ENCODE measurements around the gene HS6ST1. TPM values are rescaled to one million over a fixed set of nuclear protein-coding genes. Genes with fewer than 3 reads are reported as not detected.

The HS6ST1 gene
- polyA plus RNA-seq, 1 donor (not counting 4 experiments of a cell fraction or from before 2014, with no cell fraction given): 6.3 TPM

DNA sequence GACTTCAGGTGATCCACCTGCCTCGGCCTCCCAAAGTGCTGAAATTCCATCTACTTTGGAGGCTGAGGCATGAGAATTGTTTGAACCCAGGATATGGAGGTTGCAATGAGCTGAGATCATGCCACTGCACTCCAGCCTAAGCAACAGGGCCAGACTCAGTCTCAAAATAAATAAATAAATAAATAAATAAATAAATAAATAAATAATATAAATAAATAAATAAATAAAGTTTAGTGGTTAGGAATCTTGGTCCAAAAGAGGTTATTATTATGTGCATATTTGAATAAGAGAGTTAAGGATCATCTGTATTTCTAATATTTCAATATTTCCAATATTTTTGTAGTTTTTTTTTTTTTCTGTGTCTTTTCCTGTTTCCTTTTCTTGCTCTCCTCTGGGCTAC, 90.8 kb downstream of the HS6ST1 start:
- no peaks in the 10 kb centered on the region for H3K79me2 ChIP-seq (ENCODE audit: control insufficient read depth, insufficient read depth, low read length)
- peaks cover 2% of the 10 kb centered on the region for H3K27me3 ChIP-seq (ENCODE audit: control insufficient read depth, extremely low read depth, insufficient read depth, low read length)
- dilution Hi-C loops (cut with MboI; ENCODE audit: extremely low pct_ligation_motif_present, low sequenced_read_pairs): no loop called here
- no peak for FAIRE-seq
- DNase-seq (ENCODE audit: low read depth, low spot score): no peak
- TF ChIP-seq, protein P1, sequence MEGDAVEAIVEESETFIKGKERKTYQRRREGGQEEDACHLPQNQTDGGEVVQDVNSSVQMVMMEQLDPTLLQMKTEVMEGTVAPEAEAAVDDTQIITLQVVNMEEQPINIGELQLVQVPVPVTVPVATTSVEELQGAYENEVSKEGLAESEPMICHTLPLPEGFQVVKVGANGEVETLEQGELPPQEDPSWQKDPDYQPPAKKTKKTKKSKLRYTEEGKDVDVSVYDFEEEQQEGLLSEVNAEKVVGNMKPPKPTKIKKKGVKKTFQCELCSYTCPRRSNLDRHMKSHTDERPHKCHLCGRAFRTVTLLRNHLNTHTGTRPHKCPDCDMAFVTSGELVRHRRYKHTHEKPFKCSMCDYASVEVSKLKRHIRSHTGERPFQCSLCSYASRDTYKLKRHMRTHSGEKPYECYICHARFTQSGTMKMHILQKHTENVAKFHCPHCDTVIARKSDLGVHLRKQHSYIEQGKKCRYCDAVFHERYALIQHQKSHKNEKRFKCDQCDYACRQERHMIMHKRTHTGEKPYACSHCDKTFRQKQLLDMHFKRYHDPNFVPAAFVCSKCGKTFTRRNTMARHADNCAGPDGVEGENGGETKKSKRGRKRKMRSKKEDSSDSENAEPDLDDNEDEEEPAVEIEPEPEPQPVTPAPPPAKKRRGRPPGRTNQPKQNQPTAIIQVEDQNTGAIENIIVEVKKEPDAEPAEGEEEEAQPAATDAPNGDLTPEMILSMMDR (optimal IDR thresholded peaks at IDR 0.05 in 1 of 3, IDR thresholded peaks at IDR 0.05 in 1 of 3, conservative IDR thresholded peaks at IDR 0.05 in 1 of 3; ENCODE audit: extremely low read depth in 1 of 3, insufficient read depth in 2 of 3, low read length in 3 of 3): no peak
- TF ChIP-seq EZH2 (IDR thresholded peaks at IDR 0.05; ENCODE audit: low read length): no peak
- H3K9me3 ChIP-seq (ENCODE audit: control insufficient read depth, low read depth, low read length): no peaks in the 10 kb centered on the region
- no peaks in the 10 kb centered on the region for H3K36me3 ChIP-seq (ENCODE audit: control insufficient read depth in 2 of 2, extremely low read depth in 1 of 2, insufficient read depth in 2 of 2, low read length in 2 of 2)
- H3K4me3 ChIP-seq (ENCODE audit: control insufficient read depth in 2 of 3, extremely low read depth in 1 of 3, insufficient read depth in 2 of 3, low read depth in 1 of 3, low read length in 3 of 3): no peak overlapping the region
- no peak overlapping the region for H3K9ac ChIP-seq (ENCODE audit: control insufficient read depth, extremely low read depth, insufficient read depth, low read length)
- no peaks in the 10 kb centered on the region for H3K9me1 ChIP-seq (ENCODE audit: control insufficient read depth, extremely low read depth, insufficient read depth, low read length)
- H2AFZ ChIP-seq (ENCODE audit: control insufficient read depth, low read length): no peak overlapping the region
- no peaks in the 10 kb centered on the region for H4K20me1 ChIP-seq (ENCODE audit: control insufficient read depth, extremely low read depth, insufficient read depth, low read length)
- no peaks in the 10 kb centered on the region for H3K4me1 ChIP-seq (ENCODE audit: control insufficient read depth, extremely low read depth, insufficient read depth, low read length)
- H3K4me2 ChIP-seq (ENCODE audit: control insufficient read depth, extremely low read depth, insufficient read depth, low read depth, low read length): no peak overlapping the region
- no peak overlapping the region for H3K27ac ChIP-seq (ENCODE audit: control insufficient read depth, insufficient read depth, low read length)

DNA sequence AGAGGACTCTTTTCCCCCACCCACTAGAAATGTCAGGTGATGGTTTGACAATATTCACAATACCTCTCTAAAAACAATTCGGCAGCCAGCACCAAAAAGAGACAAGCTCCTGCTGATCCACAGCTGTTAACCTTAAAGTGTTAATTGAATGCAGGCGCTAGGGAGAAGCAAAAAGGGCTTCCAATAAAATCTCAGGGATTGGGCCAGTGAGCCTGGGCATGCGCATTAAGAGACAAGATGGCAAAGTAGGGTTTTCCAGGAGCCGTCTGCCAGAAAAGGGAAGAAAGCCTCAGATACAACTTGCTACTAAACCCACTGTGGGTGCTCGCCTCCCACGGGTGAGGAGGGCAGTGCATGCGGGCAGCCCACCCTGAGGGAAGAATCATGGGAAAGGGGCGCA, 98.8 kb downstream of the HS6ST1 start:
- dilution Hi-C loops (cut with MboI; ENCODE audit: extremely low pct_ligation_motif_present, low sequenced_read_pairs): no loop called here
- no peak for FAIRE-seq
- Histone ChIP-seq H3K4me1 (ENCODE audit: control insufficient read depth, extremely low read depth, insufficient read depth, low read length) (no peaks in the 10 kb centered on the region), H3K9me1 (ENCODE audit: control insufficient read depth, extremely low read depth, insufficient read depth, low read length) (no peaks in the 10 kb centered on the region), H4K20me1 (ENCODE audit: control insufficient read depth, extremely low read depth, insufficient read depth, low read length) (no peaks in the 10 kb centered on the region), H3K27ac (ENCODE audit: control insufficient read depth, insufficient read depth, low read length) (no peak overlapping the region), H3K4me3 (ENCODE audit: control insufficient read depth in 2 of 3, extremely low read depth in 1 of 3, insufficient read depth in 2 of 3, low read depth in 1 of 3, low read length in 3 of 3) (no peak overlapping the region), H3K4me2 (ENCODE audit: control insufficient read depth, extremely low read depth, insufficient read depth, low read depth, low read length) (no peak overlapping the region), H3K36me3 (ENCODE audit: control insufficient read depth in 2 of 2, extremely low read depth in 1 of 2, insufficient read depth in 2 of 2, low read length in 2 of 2) (no peaks in the 10 kb centered on the region), H3K9me3 (ENCODE audit: control insufficient read depth, low read depth, low read length) (no peaks in the 10 kb centered on the region), H3K9ac (ENCODE audit: control insufficient read depth, extremely low read depth, insufficient read depth, low read length) (no peak overlapping the region), H3K27me3 (ENCODE audit: control insufficient read depth, extremely low read depth, insufficient read depth, low read length) (no peaks in the 10 kb centered on the region), H3K79me2 (ENCODE audit: control insufficient read depth, insufficient read depth, low read length) (no peaks in the 10 kb centered on the region), H2AFZ (ENCODE audit: control insufficient read depth, low read length) (no peak overlapping the region)
- TF ChIP-seq, protein P1 (optimal IDR thresholded peaks at IDR 0.05 in 1 of 3, IDR thresholded peaks at IDR 0.05 in 1 of 3, conservative IDR thresholded peaks at IDR 0.05 in 1 of 3; ENCODE audit: extremely low read depth in 1 of 3, insufficient read depth in 2 of 3, low read length in 3 of 3): no peak
- TF ChIP-seq EZH2 (IDR thresholded peaks at IDR 0.05; ENCODE audit: low read length): no peak
- no peak for DNase-seq (ENCODE audit: low read depth, low spot score)
